Mammary epithelial cell (primary cell): ENCODE results near the gene SLC25A25.

Source experiments
- CTCF ChIP-seq, 2 donors: IDR thresholded peaks in 1 of 2; conservative IDR thresholded peaks in 1 of 2; 2 replicates each; pipeline ENCODE4 v1.5.1; 2011 to 2012; ENCODE audit warnings: inconsistent platforms in 2 of 2, low read length in 2 of 2, mild to moderate bottlenecking in 2 of 2, control low read depth in 1 of 2, low read depth in 1 of 2; ENCODE audit not compliant: insufficient read depth in 1 of 2; ENCODE audit errors: extremely low read depth in 1 of 2
- EZH2 ChIP-seq: IDR thresholded peaks from 2 replicates; pipeline ENCODE4 v1.6.1; 2012; ENCODE audit warnings: low read length, inconsistent platforms, borderline replicate concordance

- TF ChIP-seq CTCF (conservative IDR thresholded peaks at IDR 0.05 in 1 of 2, IDR thresholded peaks at IDR 0.05 in 1 of 2; ENCODE audit: extremely low read depth in 1 of 2, insufficient read depth in 1 of 2, low read depth in 1 of 2, low read length in 2 of 2) (no peak), EZH2 (no peak)
Measured at GRCh38 chr9:128085943-128086342, 17.9 kb downstream of the SLC25A25 start.
